EH (cell line): Measurements from ENCODE around the gene ERRFI1.
A peak's percentile ranks its signal among the peaks of the same experiment; 100 is the strongest.
"Not testable (repeated sequence)": the region's sequence is repeated elsewhere in the genome, so short reads cannot be mapped to it uniquely, and the experiment has no call there.

Source experiments
- DNase-seq: peaks from one replicate; pipeline ENCODE4 v3.0.0-alpha.2; 2015; ENCODE audit warnings: low read depth

The ERRFI1 gene

GRCh38 chr1:8026153-8026975 lies at the start of gene ERRFI1:
TSS of gene ERRFI1 (minus strand) at chr1:8026309. CDS start at chr1:8015619, 10,690 bp downstream.
- peak; percentile 92 for DNase-seq

GRCh38 chr1:8075511-8076051 lies 49.5 kb upstream of the ERRFI1 start:
- peak; percentile 35 for DNase-seq

GRCh38 chr1:8073112-8073855 lies 47.2 kb upstream of the ERRFI1 start:
- DNase-seq: no peak

GRCh38 chr1:8070381-8070811 lies 44.3 kb upstream of the ERRFI1 start:
- no peak for DNase-seq

- not testable (repeated sequence) for DNase-seq
These were observed 43.7 kb upstream of the ERRFI1 start for GRCh38 chr1:8069614-8070320.

- DNase-seq: no peak
These were observed 39.3 kb upstream of the ERRFI1 start for GRCh38 chr1:8065369-8065768.

GRCh38 chr1:8063298-8064036 lies 37.4 kb upstream of the ERRFI1 start:
- DNase-seq: no peak

GRCh38 chr1:8062861-8063260 lies 36.8 kb upstream of the ERRFI1 start:
- no peak for DNase-seq

GRCh38 chr1:8061673-8062386 lies 35.7 kb upstream of the ERRFI1 start:
- peak; percentile 67 for DNase-seq

- peak; percentile 97 for DNase-seq
These were observed 35.1 kb upstream of the ERRFI1 start for GRCh38 chr1:8061210-8061609.

- DNase-seq: peak; percentile 82
These were observed 33.1 kb upstream of the ERRFI1 start for GRCh38 chr1:8059161-8059622.

- DNase-seq: not testable (repeated sequence)
These were observed 31.7 kb upstream of the ERRFI1 start for GRCh38 chr1:8057779-8058178.

GRCh38 chr1:8055973-8056372 lies 29.9 kb upstream of the ERRFI1 start:
- DNase-seq: peak; percentile 78

- DNase-seq: no peak
These were observed 27.9 kb upstream of the ERRFI1 start for GRCh38 chr1:8053878-8054567.

- DNase-seq: no peak
These were observed 25.5 kb upstream of the ERRFI1 start for GRCh38 chr1:8051650-8052049.

- not testable (repeated sequence) for DNase-seq
These were observed 23.1 kb upstream of the ERRFI1 start for GRCh38 chr1:8049229-8049628.

- DNase-seq: peak; percentile 94
These were observed 21.8 kb upstream of the ERRFI1 start for GRCh38 chr1:8047686-8048445.

- peak; percentile 68 for DNase-seq
These were observed 21.0 kb upstream of the ERRFI1 start for GRCh38 chr1:8047112-8047511.

GRCh38 chr1:8046391-8046790 lies 20.3 kb upstream of the ERRFI1 start:
- no peak for DNase-seq
